GM19438 (cell line): ENCODE data around the gene DOCK4.

Experiments
- ATAC-seq: cut with Tn5 transposase; IDR thresholded peaks from one replicate; pipeline ENCODE4 v1.9.1; 2021; ENCODE audit warnings: low read depth; ENCODE audit not compliant: unreplicated experiment

Gene DOCK4

GRCh38 chr7:111987115-111987826 lies 218.9 kb downstream of the DOCK4 start:
- no peak for ATAC-seq

- ATAC-seq: no peak
These were observed 219.6 kb downstream of the DOCK4 start for GRCh38 chr7:111986601-111987000.

GRCh38 chr7:111985798-111986197 lies 220.4 kb downstream of the DOCK4 start:
- no peak for ATAC-seq

- no peak for ATAC-seq
These were observed 223.4 kb downstream of the DOCK4 start for GRCh38 chr7:111982804-111983203.

GRCh38 chr7:111982133-111982532 lies 224.1 kb downstream of the DOCK4 start:
- ATAC-seq: no peak

- ATAC-seq: no peak
These were observed 225.5 kb downstream of the DOCK4 start for GRCh38 chr7:111980725-111981124.

GRCh38 chr7:111975346-111975745 lies 230.9 kb downstream of the DOCK4 start:
- ATAC-seq: no peak

GRCh38 chr7:111960984-111961383 lies 245.2 kb downstream of the DOCK4 start:
- no peak for ATAC-seq

GRCh38 chr7:111958896-111959295 lies 247.3 kb downstream of the DOCK4 start:
- ATAC-seq: no peak

GRCh38 chr7:111958431-111958830 lies 247.8 kb downstream of the DOCK4 start:
- ATAC-seq: no peak

- no peak for ATAC-seq
These were observed 250.6 kb downstream of the DOCK4 start for GRCh38 chr7:111955616-111956015.

- ATAC-seq: no peak
These were observed 251.5 kb downstream of the DOCK4 start for GRCh38 chr7:111954474-111955381.

- no peak for ATAC-seq
These were observed 252.1 kb downstream of the DOCK4 start for GRCh38 chr7:111954056-111954455.

- no peak for ATAC-seq
These were observed 252.6 kb downstream of the DOCK4 start for GRCh38 chr7:111953611-111954010.

- ATAC-seq: no peak
These were observed 253.4 kb downstream of the DOCK4 start for GRCh38 chr7:111952783-111953182.

- no peak for ATAC-seq
These were observed 255.1 kb downstream of the DOCK4 start for GRCh38 chr7:111951052-111951451.

GRCh38 chr7:111942450-111943081 lies 263.6 kb downstream of the DOCK4 start:
- ATAC-seq: no peak

GRCh38 chr7:111937163-111937562 lies 269.0 kb downstream of the DOCK4 start:
- ATAC-seq: no peak

- ATAC-seq: no peak
These were observed 272.6 kb downstream of the DOCK4 start for GRCh38 chr7:111933609-111934008.

- no peak for ATAC-seq
These were observed 274.2 kb downstream of the DOCK4 start for GRCh38 chr7:111931958-111932357.

GRCh38 chr7:111931016-111931517 lies 275.1 kb downstream of the DOCK4 start:
- no peak for ATAC-seq
